HL-60 (cell line): Measurements from ENCODE around the gene SNRPA.

ENCODE experiments used
- SPI1 ChIP-seq: IDR thresholded peaks from 2 replicates; pipeline ENCODE4 v1.6.1; 2012; ENCODE audit warnings: low read depth, mild to moderate bottlenecking, borderline replicate concordance
- TF ChIP-seq, protein P1 (sequence below): IDR thresholded peaks from one replicate; pipeline ENCODE4 v1.5.1; 2011; ENCODE audit warnings: low read length, control low read depth, inconsistent platforms; ENCODE audit not compliant: insufficient read depth

DNA sequence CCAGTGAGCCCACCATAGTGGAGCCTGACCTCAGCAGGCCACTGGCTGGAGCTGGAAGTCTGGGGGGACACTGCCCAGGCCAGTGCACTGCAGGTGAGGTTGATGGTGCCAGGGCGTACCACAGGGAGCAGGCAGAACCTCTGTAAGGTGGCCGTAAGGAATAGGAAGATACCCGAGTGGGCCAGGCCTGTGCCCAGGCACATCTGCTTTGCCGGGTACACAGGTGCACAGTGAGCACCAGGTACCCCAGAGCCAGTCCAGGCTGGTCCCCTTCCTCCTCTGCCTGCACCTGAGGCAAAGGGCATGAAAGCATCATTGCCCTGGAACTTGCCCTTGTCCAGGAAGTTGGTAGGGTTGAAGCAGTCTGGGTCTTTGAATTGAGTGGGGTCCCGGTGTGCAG lies 57.5 kb downstream of the SNRPA start:
- TF ChIP-seq, protein P1, sequence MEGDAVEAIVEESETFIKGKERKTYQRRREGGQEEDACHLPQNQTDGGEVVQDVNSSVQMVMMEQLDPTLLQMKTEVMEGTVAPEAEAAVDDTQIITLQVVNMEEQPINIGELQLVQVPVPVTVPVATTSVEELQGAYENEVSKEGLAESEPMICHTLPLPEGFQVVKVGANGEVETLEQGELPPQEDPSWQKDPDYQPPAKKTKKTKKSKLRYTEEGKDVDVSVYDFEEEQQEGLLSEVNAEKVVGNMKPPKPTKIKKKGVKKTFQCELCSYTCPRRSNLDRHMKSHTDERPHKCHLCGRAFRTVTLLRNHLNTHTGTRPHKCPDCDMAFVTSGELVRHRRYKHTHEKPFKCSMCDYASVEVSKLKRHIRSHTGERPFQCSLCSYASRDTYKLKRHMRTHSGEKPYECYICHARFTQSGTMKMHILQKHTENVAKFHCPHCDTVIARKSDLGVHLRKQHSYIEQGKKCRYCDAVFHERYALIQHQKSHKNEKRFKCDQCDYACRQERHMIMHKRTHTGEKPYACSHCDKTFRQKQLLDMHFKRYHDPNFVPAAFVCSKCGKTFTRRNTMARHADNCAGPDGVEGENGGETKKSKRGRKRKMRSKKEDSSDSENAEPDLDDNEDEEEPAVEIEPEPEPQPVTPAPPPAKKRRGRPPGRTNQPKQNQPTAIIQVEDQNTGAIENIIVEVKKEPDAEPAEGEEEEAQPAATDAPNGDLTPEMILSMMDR: no peak
- no peak for TF ChIP-seq SPI1
